Measurements from ENCODE around the gene PREB. TPM values are rescaled to one million over a fixed set of nuclear protein-coding genes. Genes with fewer than 3 reads are reported as not detected.

Gene PREB
- total RNA-seq, 1 donor from 2014 or later, result 48.9 TPM

DNA sequence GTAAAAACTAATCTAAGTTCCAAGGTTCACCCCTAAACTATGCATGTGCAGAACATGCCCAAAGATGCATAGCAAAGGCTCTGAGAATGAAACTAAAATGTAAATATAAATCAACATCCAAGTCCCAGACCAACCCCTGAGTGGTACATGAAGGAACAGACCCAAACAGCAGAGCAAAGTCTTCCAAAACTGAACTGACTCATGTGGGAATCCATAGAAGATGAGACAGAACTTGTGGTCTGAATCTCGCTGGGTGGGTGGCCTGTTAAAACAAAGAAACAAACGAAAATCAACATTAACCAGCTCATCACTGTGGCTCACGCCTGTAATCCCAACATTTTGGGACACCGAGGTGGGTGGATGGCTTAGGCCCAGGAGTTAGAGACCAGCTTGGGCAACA lies 47.9 kb upstream of the PREB start:
- DNase-seq (ENCODE audit: low read depth) (peak; percentile 33), FAIRE-seq (no peak)
- Histone ChIP-seq H2AFZ (ENCODE audit: low read depth, low read length) (no peak overlapping the region), H3K79me2 (ENCODE audit: insufficient read depth, low read length) (no peaks in the 10 kb centered on the region), H3K9me3 (ENCODE audit: insufficient read depth, low read depth, low read length) (no peaks in the 10 kb centered on the region), H3K27ac (ENCODE audit: low read depth, low read length) (no peak overlapping the region), H3K36me3 (ENCODE audit: insufficient read depth, low read length) (no peaks in the 10 kb centered on the region), H3K27me3 (ENCODE audit: insufficient read depth, low read length) (peaks cover 24% of the 10 kb centered on the region), H3K9ac (ENCODE audit: low read length) (no peak overlapping the region), H3K4me1 (ENCODE audit: insufficient read depth, low read length) (no peaks in the 10 kb centered on the region), H3K4me2 (ENCODE audit: low read length) (peak overlapping the region; percentile 5), H3K4me3 (ENCODE audit: insufficient read depth, low read depth, low read length) (no peak overlapping the region), H4K20me1 (ENCODE audit: insufficient read depth, low read length) (no peaks in the 10 kb centered on the region)
- Mint-ChIP-seq H3K4me1 (ENCODE audit: low read depth, unreplicated experiment) (peaks cover 11% of the 10 kb centered on the region), H3K27ac (ENCODE audit: unreplicated experiment) (no peak overlapping the region), H3K4me3 (ENCODE audit: unreplicated experiment) (no peak overlapping the region), H3K9me3 (ENCODE audit: unreplicated experiment) (peaks cover 4% of the 10 kb centered on the region), H3K27me3 (ENCODE audit: low read depth, unreplicated experiment) (peaks cover 6% of the 10 kb centered on the region), H3K36me3 (ENCODE audit: low read depth, unreplicated experiment) (no peaks in the 10 kb centered on the region)
- TF ChIP-seq CTCF (IDR thresholded peaks at IDR 0.05; ENCODE audit: insufficient read depth, low read depth, low read length), result no peak
- no peak for TF ChIP-seq EZH2 (IDR thresholded peaks at IDR 0.05; ENCODE audit: insufficient read depth, low read length)

GRCh38 chr2:27179344-27180000 lies 45.0 kb upstream of the PREB start:
- H3K27me3 ChIP-seq (ENCODE audit: insufficient read depth, low read length), result peaks cover 36% of the 10 kb centered on the region
- H4K20me1 ChIP-seq (ENCODE audit: insufficient read depth, low read length), result no peaks in the 10 kb centered on the region
- no peaks in the 10 kb centered on the region for H3K9me3 ChIP-seq (ENCODE audit: insufficient read depth, low read depth, low read length)
- no peaks in the 10 kb centered on the region for H3K36me3 Mint-ChIP-seq (ENCODE audit: low read depth, unreplicated experiment)
- no peak overlapping the region for H3K9ac ChIP-seq (ENCODE audit: low read length)
- H3K4me2 ChIP-seq (ENCODE audit: low read length), result no peak overlapping the region
- H3K4me3 Mint-ChIP-seq (ENCODE audit: unreplicated experiment), result no peak overlapping the region
- no peaks in the 10 kb centered on the region for H3K4me1 ChIP-seq (ENCODE audit: insufficient read depth, low read length)
- H3K4me3 ChIP-seq (ENCODE audit: insufficient read depth, low read depth, low read length), result no peak overlapping the region
- H2AFZ ChIP-seq (ENCODE audit: low read depth, low read length), result no peak overlapping the region
- TF ChIP-seq EZH2 (IDR thresholded peaks at IDR 0.05; ENCODE audit: insufficient read depth, low read length), result no peak
- no peak for TF ChIP-seq CTCF (IDR thresholded peaks at IDR 0.05; ENCODE audit: insufficient read depth, low read depth, low read length)
- peaks cover 3% of the 10 kb centered on the region for H3K4me1 Mint-ChIP-seq (ENCODE audit: low read depth, unreplicated experiment)
- H3K27me3 Mint-ChIP-seq (ENCODE audit: low read depth, unreplicated experiment), result peaks cover 9% of the 10 kb centered on the region
- FAIRE-seq (no peak), DNase-seq (ENCODE audit: low read depth) (no peak)
- H3K36me3 ChIP-seq (ENCODE audit: insufficient read depth, low read length), result no peaks in the 10 kb centered on the region
- no peak overlapping the region for H3K27ac Mint-ChIP-seq (ENCODE audit: unreplicated experiment)
- no peak overlapping the region for H3K27ac ChIP-seq (ENCODE audit: low read depth, low read length)
- H3K79me2 ChIP-seq (ENCODE audit: insufficient read depth, low read length), result no peaks in the 10 kb centered on the region
- peaks cover 4% of the 10 kb centered on the region for H3K9me3 Mint-ChIP-seq (ENCODE audit: unreplicated experiment)

DNA sequence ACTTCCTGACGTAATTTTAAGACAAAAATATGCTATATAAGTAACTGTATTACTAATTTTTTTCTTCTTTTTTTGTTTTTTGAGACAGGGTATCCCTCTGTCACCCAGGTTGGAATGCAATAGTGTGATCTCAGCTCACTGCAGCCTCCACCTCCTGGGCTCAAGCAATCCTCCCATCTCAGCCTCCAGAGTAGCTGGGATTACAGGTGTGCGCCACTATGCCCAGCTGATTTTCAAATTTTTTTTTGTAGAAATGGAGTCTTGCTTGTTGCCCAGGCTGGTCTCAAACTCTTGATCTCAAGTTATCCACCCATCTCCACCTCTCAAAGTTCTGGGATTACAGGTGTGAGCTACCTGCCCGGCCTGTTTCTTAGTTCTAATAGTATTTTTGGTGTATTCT lies 44.0 kb upstream of the PREB start:
- no peak for DNase-seq (ENCODE audit: low read depth)
- peaks cover 46% of the 10 kb centered on the region for H3K27me3 ChIP-seq (ENCODE audit: insufficient read depth, low read length)
- H3K4me3 ChIP-seq (ENCODE audit: insufficient read depth, low read depth, low read length), result no peak overlapping the region
- Mint-ChIP-seq H3K27ac (ENCODE audit: unreplicated experiment) (no peak overlapping the region), H3K27me3 (ENCODE audit: low read depth, unreplicated experiment) (peaks cover 9% of the 10 kb centered on the region), H3K9me3 (ENCODE audit: unreplicated experiment) (peaks cover 4% of the 10 kb centered on the region), H3K36me3 (ENCODE audit: low read depth, unreplicated experiment) (no peaks in the 10 kb centered on the region), H3K4me1 (ENCODE audit: low read depth, unreplicated experiment) (peaks cover 3% of the 10 kb centered on the region), H3K4me3 (ENCODE audit: unreplicated experiment) (no peak overlapping the region)
- H4K20me1 ChIP-seq (ENCODE audit: insufficient read depth, low read length), result no peaks in the 10 kb centered on the region
- no peak overlapping the region for H3K4me2 ChIP-seq (ENCODE audit: low read length)
- no peaks in the 10 kb centered on the region for H3K79me2 ChIP-seq (ENCODE audit: insufficient read depth, low read length)
- no peak for TF ChIP-seq CTCF (IDR thresholded peaks at IDR 0.05; ENCODE audit: insufficient read depth, low read depth, low read length)
- no peak for TF ChIP-seq EZH2 (IDR thresholded peaks at IDR 0.05; ENCODE audit: insufficient read depth, low read length)
- no peaks in the 10 kb centered on the region for H3K36me3 ChIP-seq (ENCODE audit: insufficient read depth, low read length)
- no peak overlapping the region for H3K9ac ChIP-seq (ENCODE audit: low read length)
- H3K27ac ChIP-seq (ENCODE audit: low read depth, low read length), result no peak overlapping the region
- no peak for FAIRE-seq
- no peak overlapping the region for H2AFZ ChIP-seq (ENCODE audit: low read depth, low read length)
- no peaks in the 10 kb centered on the region for H3K9me3 ChIP-seq (ENCODE audit: insufficient read depth, low read depth, low read length)
- no peaks in the 10 kb centered on the region for H3K4me1 ChIP-seq (ENCODE audit: insufficient read depth, low read length)
